Panc1 (cell line): ENCODE measurements around the gene SPOCK1. TPM values are rescaled to one million over a fixed set of nuclear protein-coding genes. Genes with fewer than 3 reads are reported as not detected.

Experiments used
- ATAC-seq: fragments of 200-7000 bp; cut with Tn5 transposase; 2 replicates; pipeline ENCODE4 v1.9.1; 2020; ENCODE audit warnings: mild to moderate bottlenecking, moderate library complexity
- BruUV-seq: library from RNA; stranded (reverse); fragments of 400-500 nt; replicated peaks from 2 replicates; lab custom pipeline; 2021; lab: Mats Ljungman, UMichigan
- CTCF ChIA-PET: fragments of 300-600 bp; sonication (Branson Sonifier 250); formaldehyde crosslinking; loops from one replicate; lab custom pipeline; 2022; ENCODE audit warnings: antibody characterized with exemption; lab: Charles Lee
- POLR2A ChIA-PET: fragments of 300-600 bp; sonication (Branson Sonifier 250); formaldehyde crosslinking; loops from one replicate; lab custom pipeline; 2022; ENCODE audit warnings: antibody characterized with exemption; lab: Charles Lee
- DNase-seq: peaks from one replicate; pipeline ENCODE4 v3.0.0-alpha.2; 2010; ENCODE audit warnings: low read depth, low spot score
- H3K27ac ChIP-seq: 2 replicates; pipeline ENCODE4 v1.5.1; 2011; ENCODE audit warnings: mild to moderate bottlenecking, low read length, inconsistent platforms
- H3K27me3 ChIP-seq: fragments of 200-500 bp; sonication (Bioruptor generic); 2 replicates; pipeline ENCODE4 v1.6.0; 2014; ENCODE audit warnings: low read length, inconsistent platforms; ENCODE audit not compliant: control insufficient read depth, insufficient read depth
- H3K36me3 ChIP-seq: fragments of 200-500 bp; sonication (Bioruptor generic); 2 replicates; pipeline ENCODE4 v1.5.1; 2014; ENCODE audit warnings: inconsistent platforms, mild to moderate bottlenecking, low read length, moderate library complexity; ENCODE audit not compliant: control insufficient read depth, insufficient read depth
- H3K4me1 ChIP-seq: 2 replicates; pipeline ENCODE4 v1.5.1; 2011; ENCODE audit warnings: inconsistent platforms, mild to moderate bottlenecking, low read length, moderate library complexity; ENCODE audit not compliant: control insufficient read depth, insufficient read depth
- H3K4me3 ChIP-seq, 2 experiments: 2 replicates each; pipeline ENCODE4 v1.5.1; 2011 to 2012; ENCODE audit warnings: low read depth in 2 of 2, low read length in 2 of 2, mild to moderate bottlenecking in 2 of 2, inconsistent platforms in 1 of 2, moderate library complexity in 1 of 2
- H3K9me3 ChIP-seq: fragments of 200-500 bp; sonication (Bioruptor generic); 2 replicates; pipeline ENCODE4 v1.5.1; 2014; ENCODE audit warnings: low read depth, mild to moderate bottlenecking, inconsistent platforms, low read length, moderate library complexity; ENCODE audit not compliant: control insufficient read depth, insufficient read depth
- POLR2AphosphoS5 ChIP-seq: IDR thresholded peaks from 2 replicates; pipeline ENCODE4 v1.6.1; 2012; ENCODE audit warnings: mild to moderate bottlenecking, low read depth, low read length, moderate library complexity
- SIN3A ChIP-seq: IDR thresholded peaks from 2 replicates; pipeline ENCODE4 v1.6.1; 2012; ENCODE audit warnings: low read depth, mild to moderate bottlenecking, low read length, moderate library complexity, borderline replicate concordance; ENCODE audit not compliant: insufficient read depth
- TCF7L2 ChIP-seq: IDR thresholded peaks from 2 replicates; pipeline ENCODE4 v1.6.1; 2011; ENCODE audit warnings: mild to moderate bottlenecking, low read depth, low read length, inconsistent platforms
- in situ Hi-C: cut with HindIII; loops from 2 replicates; pipeline ENCODE4 v1.10.0; 2016; ENCODE audit warnings: low sequenced_read_pairs, low pct_unique_long_range_greater_than_20kb
- intact Hi-C: fragments of 100-400 bp; cut with micrococcal nuclease; formaldehyde crosslinking; loops from one replicate; pipeline ENCODE4 v1.10.0; 2022; ENCODE audit not compliant: unreplicated experiment
- total RNA-seq: library from RNA; stranded (reverse); gene quantifications from one replicate; pipeline ENCODE4 v1.2.1, GENCODE V29; 2021; ENCODE audit not compliant: unreplicated experiment
- TF ChIP-seq, protein P1 (sequence below): fragments of 450-650 bp; IDR thresholded peaks from 2 replicates; pipeline ENCODE4 v1.5.1; 2017; ENCODE audit warnings: mild to moderate bottlenecking
- TF ChIP-seq, protein P2 (sequence below), 2 experiments: IDR thresholded peaks; 2 replicates each; pipeline ENCODE4 v1.6.1; 2011 to 2012; ENCODE audit warnings: low read depth in 2 of 2, control low read depth in 1 of 2, low read length in 1 of 2, mild to moderate bottlenecking in 1 of 2, moderate library complexity in 1 of 2; ENCODE audit not compliant: insufficient read depth in 1 of 2

Gene SPOCK1
- total RNA-seq, 1 experiment from 2014 or later, result 15.6 TPM

- no peak overlapping the region for H3K27ac ChIP-seq
- H3K27me3 ChIP-seq, result no peaks in the 10 kb centered on the region; the same call in 1 of the 2 replicates
- TF ChIP-seq SIN3A, result no peak
- TF ChIP-seq TCF7L2, result no peak
- TF ChIP-seq, protein P1, sequence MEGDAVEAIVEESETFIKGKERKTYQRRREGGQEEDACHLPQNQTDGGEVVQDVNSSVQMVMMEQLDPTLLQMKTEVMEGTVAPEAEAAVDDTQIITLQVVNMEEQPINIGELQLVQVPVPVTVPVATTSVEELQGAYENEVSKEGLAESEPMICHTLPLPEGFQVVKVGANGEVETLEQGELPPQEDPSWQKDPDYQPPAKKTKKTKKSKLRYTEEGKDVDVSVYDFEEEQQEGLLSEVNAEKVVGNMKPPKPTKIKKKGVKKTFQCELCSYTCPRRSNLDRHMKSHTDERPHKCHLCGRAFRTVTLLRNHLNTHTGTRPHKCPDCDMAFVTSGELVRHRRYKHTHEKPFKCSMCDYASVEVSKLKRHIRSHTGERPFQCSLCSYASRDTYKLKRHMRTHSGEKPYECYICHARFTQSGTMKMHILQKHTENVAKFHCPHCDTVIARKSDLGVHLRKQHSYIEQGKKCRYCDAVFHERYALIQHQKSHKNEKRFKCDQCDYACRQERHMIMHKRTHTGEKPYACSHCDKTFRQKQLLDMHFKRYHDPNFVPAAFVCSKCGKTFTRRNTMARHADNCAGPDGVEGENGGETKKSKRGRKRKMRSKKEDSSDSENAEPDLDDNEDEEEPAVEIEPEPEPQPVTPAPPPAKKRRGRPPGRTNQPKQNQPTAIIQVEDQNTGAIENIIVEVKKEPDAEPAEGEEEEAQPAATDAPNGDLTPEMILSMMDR, result no peak
- TF ChIP-seq, protein P2, sequence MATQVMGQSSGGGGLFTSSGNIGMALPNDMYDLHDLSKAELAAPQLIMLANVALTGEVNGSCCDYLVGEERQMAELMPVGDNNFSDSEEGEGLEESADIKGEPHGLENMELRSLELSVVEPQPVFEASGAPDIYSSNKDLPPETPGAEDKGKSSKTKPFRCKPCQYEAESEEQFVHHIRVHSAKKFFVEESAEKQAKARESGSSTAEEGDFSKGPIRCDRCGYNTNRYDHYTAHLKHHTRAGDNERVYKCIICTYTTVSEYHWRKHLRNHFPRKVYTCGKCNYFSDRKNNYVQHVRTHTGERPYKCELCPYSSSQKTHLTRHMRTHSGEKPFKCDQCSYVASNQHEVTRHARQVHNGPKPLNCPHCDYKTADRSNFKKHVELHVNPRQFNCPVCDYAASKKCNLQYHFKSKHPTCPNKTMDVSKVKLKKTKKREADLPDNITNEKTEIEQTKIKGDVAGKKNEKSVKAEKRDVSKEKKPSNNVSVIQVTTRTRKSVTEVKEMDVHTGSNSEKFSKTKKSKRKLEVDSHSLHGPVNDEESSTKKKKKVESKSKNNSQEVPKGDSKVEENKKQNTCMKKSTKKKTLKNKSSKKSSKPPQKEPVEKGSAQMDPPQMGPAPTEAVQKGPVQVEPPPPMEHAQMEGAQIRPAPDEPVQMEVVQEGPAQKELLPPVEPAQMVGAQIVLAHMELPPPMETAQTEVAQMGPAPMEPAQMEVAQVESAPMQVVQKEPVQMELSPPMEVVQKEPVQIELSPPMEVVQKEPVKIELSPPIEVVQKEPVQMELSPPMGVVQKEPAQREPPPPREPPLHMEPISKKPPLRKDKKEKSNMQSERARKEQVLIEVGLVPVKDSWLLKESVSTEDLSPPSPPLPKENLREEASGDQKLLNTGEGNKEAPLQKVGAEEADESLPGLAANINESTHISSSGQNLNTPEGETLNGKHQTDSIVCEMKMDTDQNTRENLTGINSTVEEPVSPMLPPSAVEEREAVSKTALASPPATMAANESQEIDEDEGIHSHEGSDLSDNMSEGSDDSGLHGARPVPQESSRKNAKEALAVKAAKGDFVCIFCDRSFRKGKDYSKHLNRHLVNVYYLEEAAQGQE (IDR thresholded peaks at IDR 0.05; ENCODE audit: insufficient read depth in 1 of 2, low read depth in 2 of 2, low read length in 1 of 2), result no peak
- no peak for TF ChIP-seq POLR2AphosphoS5
- no peak overlapping the region for H3K4me3 ChIP-seq
- POLR2A ChIA-PET, result no interaction called here
- H3K4me1 ChIP-seq, result no peaks in the 10 kb centered on the region
- CTCF ChIA-PET, result no interaction called here
- in situ Hi-C loops (no loop called here), intact Hi-C loops (no loop called here)
- no peak for DNase-seq
- ATAC-seq, result no peak
- no peaks in the 10 kb centered on the region for H3K9me3 ChIP-seq
- H3K36me3 ChIP-seq, result no peaks in the 10 kb centered on the region
- no TSS peak for BruUV-seq
Observed at GRCh38 chr5:137516251-137516797, 17.2 kb upstream of the SPOCK1 start.

GRCh38 chr5:137515238-137515637, 16.1 kb upstream of the SPOCK1 start:
- TF ChIP-seq, protein P1, result no peak
- TF ChIP-seq, protein P2 (IDR thresholded peaks at IDR 0.05; ENCODE audit: insufficient read depth in 1 of 2, low read depth in 2 of 2, low read length in 1 of 2), result no peak
- TF ChIP-seq POLR2AphosphoS5 (no peak), TCF7L2 (no peak), SIN3A (no peak)
- in situ Hi-C loops (no loop called here), intact Hi-C loops (no loop called here)
- H3K36me3 ChIP-seq, result no peaks in the 10 kb centered on the region
- no peak overlapping the region for H3K27ac ChIP-seq
- ATAC-seq, result no peak
- H3K4me3 ChIP-seq, result no peak overlapping the region
- H3K9me3 ChIP-seq, result no peaks in the 10 kb centered on the region
- H3K27me3 ChIP-seq, result no peaks in the 10 kb centered on the region; the same call in 1 of the 2 replicates
- BruUV-seq, result no TSS peak
- POLR2A ChIA-PET, result no interaction called here
- no peak for DNase-seq
- CTCF ChIA-PET, result no interaction called here
- no peaks in the 10 kb centered on the region for H3K4me1 ChIP-seq
